HEK293 (cell line): ENCODE data around the gene IL5.

Experiments
- AEBP2 ChIP-seq: fragments of 450-650 bp; formaldehyde crosslinking; IDR thresholded peaks from 2 replicates; pipeline ENCODE4 v1.5.1; 2016; ENCODE audit warnings: missing biosample characterization, missing genetic modification characterization, borderline replicate concordance
- BCL11A ChIP-seq: fragments of 450-650 bp; formaldehyde crosslinking; IDR thresholded peaks from 2 replicates; pipeline ENCODE4 v1.5.1; 2016; ENCODE audit warnings: low read depth, missing biosample characterization, missing genetic modification characterization
- HIC1 ChIP-seq: fragments of 450-650 bp; formaldehyde crosslinking; IDR thresholded peaks from 2 replicates; pipeline ENCODE4 v1.5.1; 2016; ENCODE audit warnings: missing biosample characterization, missing genetic modification characterization
- PRDM10 ChIP-seq: fragments of 450-650 bp; formaldehyde crosslinking; IDR thresholded peaks from 2 replicates; pipeline ENCODE4 v1.5.1; 2016; ENCODE audit warnings: missing biosample characterization, missing genetic modification characterization
- SALL2 ChIP-seq: fragments of 450-650 bp; formaldehyde crosslinking; IDR thresholded peaks from 2 replicates; pipeline ENCODE4 v1.5.0; 2017; ENCODE audit warnings: missing biosample characterization, mild to moderate bottlenecking, missing genetic modification characterization, borderline replicate concordance
- SP3 ChIP-seq: fragments of 450-650 bp; formaldehyde crosslinking; IDR thresholded peaks from 2 replicates; pipeline ENCODE4 v1.5.1; 2016; ENCODE audit warnings: missing biosample characterization, missing genetic modification characterization
- ZBTB11 ChIP-seq: fragments of 450-650 bp; formaldehyde crosslinking; conservative IDR thresholded peaks from 2 replicates; pipeline ENCODE4 v1.5.1; 2016; ENCODE audit warnings: low read depth, missing biosample characterization, missing genetic modification characterization
- ZBTB20 ChIP-seq: fragments of 450-650 bp; formaldehyde crosslinking; IDR thresholded peaks from 2 replicates; pipeline ENCODE4 v1.5.1; 2016; ENCODE audit warnings: missing biosample characterization, missing genetic modification characterization
- ZBTB26 ChIP-seq: fragments of 450-650 bp; formaldehyde crosslinking; optimal IDR thresholded peaks from 2 replicates; pipeline ENCODE3; 2016; ENCODE audit warnings: missing biosample characterization, mild to moderate bottlenecking, missing genetic modification characterization
- ZFP37 ChIP-seq: fragments of 450-650 bp; formaldehyde crosslinking; IDR thresholded peaks from 2 replicates; pipeline ENCODE4 v1.5.1; 2016; ENCODE audit warnings: missing biosample characterization, missing genetic modification characterization
- ZNF18 ChIP-seq: fragments of 450-650 bp; formaldehyde crosslinking; IDR thresholded peaks from 2 replicates; pipeline ENCODE4 v1.5.1; 2016; ENCODE audit warnings: missing biosample characterization, missing genetic modification characterization
- ZNF391 ChIP-seq: fragments of 450-650 bp; formaldehyde crosslinking; IDR thresholded peaks from 2 replicates; pipeline ENCODE4 v1.5.1; 2016; ENCODE audit warnings: low read depth, missing biosample characterization, missing genetic modification characterization, borderline replicate concordance
- ZNF394 ChIP-seq: fragments of 450-650 bp; formaldehyde crosslinking; IDR thresholded peaks from 2 replicates; pipeline ENCODE4 v1.5.1; 2016; ENCODE audit warnings: missing biosample characterization, missing genetic modification characterization, mild to moderate bottlenecking, moderate library complexity, borderline replicate concordance
- ZNF416 ChIP-seq: fragments of 450-650 bp; formaldehyde crosslinking; IDR thresholded peaks from 2 replicates; pipeline ENCODE4 v1.5.1; 2016; ENCODE audit warnings: missing biosample characterization, missing genetic modification characterization
- ZNF423 ChIP-seq: fragments of 450-650 bp; formaldehyde crosslinking; IDR thresholded peaks from 2 replicates; pipeline ENCODE4 v1.5.1; 2016; ENCODE audit warnings: missing biosample characterization, missing genetic modification characterization
- ZNF426 ChIP-seq: fragments of 450-650 bp; formaldehyde crosslinking; IDR thresholded peaks from 2 replicates; pipeline ENCODE4 v1.5.1; 2017; ENCODE audit warnings: missing biosample characterization, missing genetic modification characterization, mild to moderate bottlenecking, inconsistent platforms, moderate library complexity
- ZNF510 ChIP-seq: fragments of 450-650 bp; formaldehyde crosslinking; IDR thresholded peaks from 2 replicates; pipeline ENCODE4 v1.5.1; 2018; ENCODE audit warnings: mild to moderate bottlenecking, missing genetic modification characterization, missing biosample characterization; ENCODE audit not compliant: insufficient replicate concordance
- ZNF530 ChIP-seq: fragments of 450-650 bp; formaldehyde crosslinking; IDR thresholded peaks from 2 replicates; pipeline ENCODE4 v1.5.1; 2016; ENCODE audit warnings: low read depth, missing biosample characterization, missing genetic modification characterization
- ZNF639 ChIP-seq: fragments of 450-650 bp; formaldehyde crosslinking; IDR thresholded peaks from 2 replicates; pipeline ENCODE4 v1.5.1; 2016; ENCODE audit warnings: missing biosample characterization, missing genetic modification characterization
- ZNF692 ChIP-seq: fragments of 450-650 bp; formaldehyde crosslinking; IDR thresholded peaks from 2 replicates; pipeline ENCODE4 v1.5.1; 2016; ENCODE audit warnings: missing biosample characterization, missing genetic modification characterization

The IL5 gene

GRCh38 chr5:132496631-132497487 is 46.5 kb downstream of the IL5 start (continued):
- no peak for TF ChIP-seq ZNF416 (tag by site-specific recombination)
- TF ChIP-seq AEBP2 (tag by site-specific recombination), result no peak
- no peak for TF ChIP-seq ZNF426
- no peak for TF ChIP-seq ZNF510 (tag by site-specific recombination)
- peak; percentile 87 for TF ChIP-seq PRDM10
- TF ChIP-seq SP3 (tag by site-specific recombination), result peak; percentile 57; the same call in 1 of the 2 replicates
- no peak for TF ChIP-seq ZNF530 (tag by site-specific recombination)
- TF ChIP-seq ZBTB20, result peak; percentile 72
- TF ChIP-seq BCL11A (tag by site-specific recombination), result no peak
- TF ChIP-seq ZNF692, result peak; percentile 25; the same call in 1 of the 2 replicates
- TF ChIP-seq ZFP37 (tag by site-specific recombination), result no peak
- no peak for TF ChIP-seq ZNF394 (tag by site-specific recombination)
- TF ChIP-seq ZNF391, result no peak
- peak; percentile 66 for TF ChIP-seq ZBTB26 (tag by site-specific recombination)
- no peak for TF ChIP-seq ZNF639 (tag by site-specific recombination)
- TF ChIP-seq HIC1 (tag by site-specific recombination), result peak; percentile 82
- TF ChIP-seq ZNF18 (tag by site-specific recombination), result no peak
- peak; percentile 11 for TF ChIP-seq ZBTB11
- TF ChIP-seq SALL2 (tag by site-specific recombination), result no peak
- no peak for TF ChIP-seq ZNF423 (tag by site-specific recombination)
